Heart right ventricle (tissue), 16 donors: ENCODE data around the gene CMSS1. TPM values are rescaled to one million over a fixed set of nuclear protein-coding genes. Genes with fewer than 3 reads are reported as not detected.

Source experiments
- ATAC-seq, 8 donors: fragments of 200-7000 bp; cut with Tn5 transposase; one replicate each; pipeline ENCODE4 v1.9.1; 2020; ENCODE audit warnings: mild to moderate bottlenecking in 8 of 8, moderate library complexity in 8 of 8, moderate number of reproducible peaks in 1 of 8
- DNase-seq, 2 donors: peaks; one replicate each; pipeline ENCODE4 v3.0.0-alpha.2; 2020
- H3K27ac ChIP-seq, 10 donors: fragments of 200-600 bp; sonication (generic) in 2 of 10; one replicate each; pipeline versions ENCODE4 v1.5.0 to v1.8.0; 2020 to 2022; ENCODE audit warnings: mild to moderate bottlenecking in 3 of 10
- H3K27me3 ChIP-seq, 7 donors: fragments of 200-600 bp; one replicate each; pipeline ENCODE4 v1.8.0; 2021 to 2022; ENCODE audit warnings: mild to moderate bottlenecking in 2 of 7
- H3K36me3 ChIP-seq, 9 donors: fragments of 200-600 bp; sonication (generic) in 1 of 9; one replicate each; pipeline versions ENCODE4 v1.5.0 to v1.8.0; 2020 to 2022; ENCODE audit warnings: mild to moderate bottlenecking in 2 of 9
- H3K4me1 ChIP-seq, 9 donors: fragments of 200-600 bp; sonication (generic) in 1 of 9; one replicate each; pipeline versions ENCODE4 v1.5.0 to v1.8.0; 2020 to 2022; ENCODE audit warnings: mild to moderate bottlenecking in 4 of 9
- H3K4me3 ChIP-seq, 10 donors: fragments of 200-600 bp; sonication (generic) in 2 of 10; one replicate each; pipeline versions ENCODE4 v1.5.0 to v1.8.0; 2020 to 2022; ENCODE audit warnings: mild to moderate bottlenecking in 7 of 10, moderate library complexity in 2 of 10
- H3K9me3 ChIP-seq, 11 donors: fragments of 200-600 bp in 10 of 11; sonication (generic) in 2 of 11; one replicate each; pipeline versions ENCODE4 v1.5.0 to v1.8.0; 2013 to 2022; ENCODE audit warnings: mild to moderate bottlenecking in 2 of 11, control low read depth in 1 of 11, moderate library complexity in 1 of 11
- CTCF ChIP-seq, 9 donors: fragments of 200-600 bp; sonication (generic) in 2 of 9; IDR thresholded peaks; one replicate each; pipeline versions ENCODE4 v1.5.0 to v1.8.0; 2021 to 2022; ENCODE audit warnings: antibody characterized with exemption in 9 of 9, mild to moderate bottlenecking in 5 of 9, moderate library complexity in 1 of 9
- WGBS, 2 donors: extraction: QIAGEN DNeasy Blood & Tissue Kit; methylation state at CpG; one replicate each; pipeline ENCODE4 v1.1.7; 2013; ENCODE audit warnings: inconsistent platforms in 1 of 2; 5-methylcytosine and 5-hydroxymethylcytosine counted together
- intact Hi-C, 10 donors: fragments of 100-400 bp; cut with DNase I; formaldehyde crosslinking; loops; one replicate each; pipeline versions ENCODE4 v1.11.1 to v1.14.2; 2022
- polyA plus RNA-seq, 2 donors: library from polyadenylated mRNA; stranded (reverse); fragments of 200-250 nt; gene quantifications; one replicate each; pipeline ENCODE4 v1.2.3, GENCODE V29; 2013
- total RNA-seq, 10 donors: library from RNA; stranded (reverse); fragmentation: NEBNext Ultra II Directional in 3 of 10; extraction: Animal tissue kit (Norgen Biotek cat#: 25700) in 3 of 10; gene quantifications; one replicate each; pipeline versions ENCODE4 v1.2.1 to v1.2.4, GENCODE V29; 2021 to 2023
- donor health status: Arrhythmogenic right ventricular cardiomyopathy.
- donor health status: ischemic (EF 13 %, LVEDD 7.1; RV severe dilation, severe dysfunction).
- donor health status: healthy with polysubstance abuse.
- donor health status: DM: no; HTN: yes; CAD: no.
- donor health status: DM: no; HTN: no; CAD: no.
- donor health status: ischemic (EF 25% LVEDD 6.9; RV normal size, moderate dysfunction).
- donor health status: ischemic (EF 25% LVEDD 5.7; RV mildly dilated, moderate dysfunction).
- donor health status: healthy.
- donor health status: DM: yes; HTN: yes; CAD: no.
- donor health status: Ischemic cardiomyopathy.
- donor health status: ischemic (EF 35%, LVEDD 5.7; RV mildly dilated, moderate dysfunction).
- donor health status: nonischemic (EF 11% LVEDD 7.7; RV severe dilation, severe dysfunction).
- donor health status: DM: yes; HTN: yes; CAD: no.
- donor health status: PGD.
- donor health status: ischemic (EF 29% LVEDD 5.4; RV normal size, mild dysfunction).
- donor health status: nonischemic (EF 23%, LVEDD 6.1; RV moderate dilation, normal function).

CMSS1 gene
- total and polyA plus RNA-seq, 12 donors, result 24.6 to 45.4 (median 34.6) TPM

GRCh38 chr3:99862208-99862607 lies 44.5 kb downstream of the CMSS1 start:
- no peak overlapping the region for H3K4me3 ChIP-seq
- H3K27me3 ChIP-seq, result no peaks in the 10 kb centered on the region
- ATAC-seq (peak in 2 of 8 donors; percentile 15), DNase-seq (no peak)
- 62 to 64% methylated on average over 2 of the region's 2 CpGs for WGBS, 2 donors
- TF ChIP-seq CTCF (IDR thresholded peaks at IDR 0.05), result no peak
- peak overlapping the region in 4 of 10 donors; percentile 2 to 19 (median 14) for H3K27ac ChIP-seq
- peaks cover 5 to 92% (median 59%) of the 10 kb centered on the region in 9 donors for H3K4me1 ChIP-seq
- no peaks in the 10 kb centered on the region for H3K9me3 ChIP-seq
- H3K36me3 ChIP-seq, result peaks cover 0 to 90% (median 8%) of the 10 kb centered on the region in 9 donors
- intact Hi-C loops, result no loop called here

- H3K4me3 ChIP-seq, result no peak overlapping the region
- H3K9me3 ChIP-seq, result no peaks in the 10 kb centered on the region
- WGBS, 2 donors, result 86 to 89% methylated on average over 6 of the region's 6 CpGs
- peaks cover 5 to 94% (median 67%) of the 10 kb centered on the region in 9 donors for H3K4me1 ChIP-seq
- H3K27ac ChIP-seq, result peak overlapping the region in 1 of 10 donors; percentile 19
- ATAC-seq (no peak), DNase-seq (no peak)
- no peaks in the 10 kb centered on the region for H3K27me3 ChIP-seq
- intact Hi-C loops, result no loop called here
- no peak for TF ChIP-seq CTCF (IDR thresholded peaks at IDR 0.05)
- peaks cover 0 to 89% (median 8%) of the 10 kb centered on the region in 9 donors for H3K36me3 ChIP-seq
These were observed 45.3 kb downstream of the CMSS1 start for GRCh38 chr3:99863002-99863401.

- Histone ChIP-seq H3K4me3 (no peak overlapping the region), H3K9me3 (no peaks in the 10 kb centered on the region), H3K27me3 (no peaks in the 10 kb centered on the region), H3K36me3 (peaks cover 0 to 86% (median 8%) of the 10 kb centered on the region in 9 donors), H3K4me1 (peaks cover 5 to 96% (median 73%) of the 10 kb centered on the region in 9 donors), H3K27ac (peak overlapping the region in 1 of 10 donors; percentile 19)
- DNase-seq (no peak), ATAC-seq (no peak)
- TF ChIP-seq CTCF (IDR thresholded peaks at IDR 0.05), result no peak
- 88 to 89% methylated on average over 2 of the region's 2 CpGs for WGBS, 2 donors
- intact Hi-C loops, result no loop called here
These were observed 45.9 kb downstream of the CMSS1 start for GRCh38 chr3:99863588-99863987.

- TF ChIP-seq CTCF (IDR thresholded peaks at IDR 0.05), result no peak
- Histone ChIP-seq H3K4me3 (no peak overlapping the region), H3K27me3 (no peaks in the 10 kb centered on the region), H3K9me3 (no peaks in the 10 kb centered on the region), H3K36me3 (peaks cover 0 to 85% (median 8%) of the 10 kb centered on the region in 9 donors), H3K27ac (no peak overlapping the region), H3K4me1 (peaks cover 5 to 96% (median 78%) of the 10 kb centered on the region in 9 donors)
- ATAC-seq, result no peak
- 96 to 98% methylated on average over 2 of the region's 2 CpGs for whole genome bisulfite sequencing, 2 donors
- intact Hi-C loops, result no loop called here
- DNase-seq, result no peak
These were observed 46.6 kb downstream of the CMSS1 start for GRCh38 chr3:99864289-99864688.
